Measurements from ENCODE around the gene SPNS2. TPM values are rescaled to one million over a fixed set of nuclear protein-coding genes. Genes with fewer than 3 reads are reported as not detected.

Gene SPNS2
- total RNA-seq, 1 experiment from 2014 or later: 1.9 TPM

GRCh38 chr17:4548061-4548461, 49.4 kb downstream of the SPNS2 start:
- Histone ChIP-seq H3K4me3 (ENCODE audit: low read depth in 2 of 2, low read length in 2 of 2) (no peak overlapping the region), H3K4me1 (ENCODE audit: control insufficient read depth, insufficient read depth, low read length) (0 out of 2 replicates have a peak, but pooled peaks cover 1% of the 10 kb centered on the region), H3K9me3 (ENCODE audit: control insufficient read depth, insufficient read depth, low read depth, low read length) (no peaks in the 10 kb centered on the region), H3K27ac (ENCODE audit: low read length) (no peak overlapping the region), H3K27me3 (ENCODE audit: control insufficient read depth, insufficient read depth, low read length) (no peaks in the 10 kb centered on the region), H3K36me3 (ENCODE audit: control insufficient read depth, insufficient read depth, low read length) (no peaks in the 10 kb centered on the region; the same call in 1 of the 2 replicates)
- POLR2A ChIA-PET: no interaction called here
- CTCF ChIA-PET: no interaction called here
- DNase-seq (ENCODE audit: low read depth, low spot score): no peak
- no peak for TF ChIP-seq REST (IDR thresholded peaks at IDR 0.05; ENCODE audit: insufficient read depth in 1 of 2, low read depth in 2 of 2, low read length in 1 of 2)
- TF ChIP-seq TCF7L2 (IDR thresholded peaks at IDR 0.05; ENCODE audit: low read depth, low read length): no peak
- TF ChIP-seq CTCF (IDR thresholded peaks at IDR 0.05): no peak
- no peak for TF ChIP-seq POLR2AphosphoS5 (IDR thresholded peaks at IDR 0.05; ENCODE audit: low read depth, low read length)
- TF ChIP-seq SIN3A (IDR thresholded peaks at IDR 0.05; ENCODE audit: borderline replicate concordance, insufficient read depth, low read depth, low read length): no peak
- intact Hi-C loops (cut with micrococcal nuclease; ENCODE audit: unreplicated experiment): no loop called here
- no TSS peak for BruUV-seq (replicated peaks)
- no peak for ATAC-seq
- in situ Hi-C loops (cut with HindIII; ENCODE audit: low pct_unique_long_range_greater_than_20kb, low sequenced_read_pairs): no loop called here

GRCh38 chr17:4548721-4549531, 50.2 kb downstream of the SPNS2 start:
- H3K36me3 ChIP-seq (ENCODE audit: control insufficient read depth, insufficient read depth, low read length): no peaks in the 10 kb centered on the region; the same call in 1 of the 2 replicates
- no peak for ATAC-seq
- no peak for DNase-seq (ENCODE audit: low read depth, low spot score)

More at GRCh38 chr17:4548721-4549531, 50.2 kb downstream of the SPNS2 start:
- Histone ChIP-seq H3K27ac (ENCODE audit: low read length) (no peak overlapping the region), H3K27me3 (ENCODE audit: control insufficient read depth, insufficient read depth, low read length) (no peaks in the 10 kb centered on the region), H3K4me1 (ENCODE audit: control insufficient read depth, insufficient read depth, low read length) (peaks cover 7% of the 10 kb centered on the region), H3K4me3 (ENCODE audit: low read depth in 2 of 2, low read length in 2 of 2) (no peak overlapping the region), H3K9me3 (ENCODE audit: control insufficient read depth, insufficient read depth, low read depth, low read length) (no peaks in the 10 kb centered on the region)
- intact Hi-C loops (cut with micrococcal nuclease; ENCODE audit: unreplicated experiment) (no loop called here), in situ Hi-C loops (cut with HindIII; ENCODE audit: low pct_unique_long_range_greater_than_20kb, low sequenced_read_pairs) (no loop called here)
- no TSS peak for BruUV-seq (replicated peaks)
- ChIA-PET CTCF (interaction anchor here (0.6 kb wide), 1 partner anchor 18 kb away, joined by 10 read pairs; no protein-coding TSS in a partner anchor), POLR2A (interaction anchor here (0.6 kb wide), 1 partner anchor 317 kb away, joined by 5 read pairs; no protein-coding TSS in a partner anchor)
- TF ChIP-seq POLR2AphosphoS5 (IDR thresholded peaks at IDR 0.05; ENCODE audit: low read depth, low read length): no peak
- TF ChIP-seq SIN3A (IDR thresholded peaks at IDR 0.05; ENCODE audit: borderline replicate concordance, insufficient read depth, low read depth, low read length): no peak
- no peak for TF ChIP-seq REST (IDR thresholded peaks at IDR 0.05; ENCODE audit: insufficient read depth in 1 of 2, low read depth in 2 of 2, low read length in 1 of 2)
- TF ChIP-seq TCF7L2 (IDR thresholded peaks at IDR 0.05; ENCODE audit: low read depth, low read length): no peak

Data from Panc1 (cell line).